Glutamatergic neuron (in vitro differentiated cells): Measurements from ENCODE around the gene CDIPT. TPM values are rescaled to one million over a fixed set of nuclear protein-coding genes. Genes with fewer than 3 reads are reported as not detected.

ENCODE experiments used
- DNase-seq: peaks from one replicate; pipeline ENCODE4 v3.0.0; 2022
- H3K27ac Mint-ChIP-seq: one replicate; pipeline ENCODE4 v1.8.0; 2020; ENCODE audit warnings: mild to moderate bottlenecking, mixed read lengths, inconsistent platforms; ENCODE audit not compliant: unreplicated experiment
- H3K27me3 Mint-ChIP-seq: one replicate; pipeline ENCODE4 v1.8.0; 2020; ENCODE audit warnings: mild to moderate bottlenecking, moderate library complexity, mixed read lengths, inconsistent platforms; ENCODE audit not compliant: unreplicated experiment
- H3K36me3 Mint-ChIP-seq: one replicate; pipeline ENCODE4 v1.8.0; 2020; ENCODE audit warnings: mild to moderate bottlenecking, mixed read lengths, inconsistent platforms; ENCODE audit not compliant: unreplicated experiment
- H3K4me1 Mint-ChIP-seq: one replicate; pipeline ENCODE4 v1.8.0; 2020; ENCODE audit warnings: mild to moderate bottlenecking, low read depth, mixed read lengths, inconsistent platforms; ENCODE audit not compliant: unreplicated experiment
- H3K4me3 Mint-ChIP-seq: one replicate; pipeline ENCODE4 v1.8.0; 2020; ENCODE audit warnings: mild to moderate bottlenecking, mixed read lengths, inconsistent platforms; ENCODE audit not compliant: unreplicated experiment
- H3K9me3 Mint-ChIP-seq: one replicate; pipeline ENCODE4 v1.8.0; 2020; ENCODE audit warnings: mild to moderate bottlenecking, moderate library complexity, mixed read lengths, inconsistent platforms; ENCODE audit not compliant: unreplicated experiment
- total RNA-seq: library from RNA; stranded (reverse); fragmentation: NEBNext Ultra II Directional; extraction: Animal tissue kit (Norgen Biotek cat#: 25700); gene quantifications from one replicate; pipeline ENCODE4 v1.2.1, GENCODE V29; 2021; ENCODE audit not compliant: unreplicated experiment
- TF ChIP-seq, protein P1 (sequence below): fragments of 200-600 bp; sonication (generic); IDR thresholded peaks from one replicate; pipeline ENCODE4 v1.5.0; 2021; ENCODE audit not compliant: partially characterized antibody, unreplicated experiment

Gene CDIPT
- total RNA-seq, 1 donor from 2014 or later = 71.0 TPM

DNA sequence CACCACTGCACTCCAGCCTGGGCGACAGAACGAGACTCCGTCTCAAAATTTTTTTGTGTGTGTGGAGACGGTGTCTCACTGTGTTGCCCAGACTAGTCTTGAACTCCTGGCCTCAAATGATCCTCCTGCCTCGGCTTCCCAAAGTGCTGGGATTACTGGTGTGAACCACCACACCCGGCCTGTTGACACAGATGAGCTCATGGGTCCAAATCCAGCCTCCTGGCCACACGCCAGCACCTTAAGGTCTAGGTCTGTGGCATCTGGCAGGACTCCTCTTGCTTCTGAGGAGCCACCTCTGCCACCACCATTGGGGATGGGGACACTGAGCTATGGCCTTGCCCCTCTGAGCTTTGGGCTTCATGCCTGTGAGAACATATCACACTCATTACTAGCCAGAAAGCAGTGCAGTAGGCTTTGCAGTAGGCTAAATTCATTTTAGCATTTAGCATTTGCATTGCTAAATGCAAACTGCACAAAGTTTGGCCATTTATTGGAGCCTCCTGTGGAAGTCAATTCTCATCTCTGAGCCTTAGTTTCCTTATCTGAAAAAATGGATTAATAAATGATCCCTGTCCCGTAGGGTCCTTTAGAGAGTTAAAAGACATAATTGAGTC, 5.5 kb upstream of the CDIPT start:
- Mint-ChIP-seq H3K27me3 (peaks cover 2% of the 10 kb centered on the region), H3K36me3 (peaks cover 5% of the 10 kb centered on the region), H3K4me1 (no peaks in the 10 kb centered on the region), H3K9me3 (peaks cover 5% of the 10 kb centered on the region), H3K27ac (no peak overlapping the region), H3K4me3 (no peak overlapping the region)
- TF ChIP-seq, protein P1, sequence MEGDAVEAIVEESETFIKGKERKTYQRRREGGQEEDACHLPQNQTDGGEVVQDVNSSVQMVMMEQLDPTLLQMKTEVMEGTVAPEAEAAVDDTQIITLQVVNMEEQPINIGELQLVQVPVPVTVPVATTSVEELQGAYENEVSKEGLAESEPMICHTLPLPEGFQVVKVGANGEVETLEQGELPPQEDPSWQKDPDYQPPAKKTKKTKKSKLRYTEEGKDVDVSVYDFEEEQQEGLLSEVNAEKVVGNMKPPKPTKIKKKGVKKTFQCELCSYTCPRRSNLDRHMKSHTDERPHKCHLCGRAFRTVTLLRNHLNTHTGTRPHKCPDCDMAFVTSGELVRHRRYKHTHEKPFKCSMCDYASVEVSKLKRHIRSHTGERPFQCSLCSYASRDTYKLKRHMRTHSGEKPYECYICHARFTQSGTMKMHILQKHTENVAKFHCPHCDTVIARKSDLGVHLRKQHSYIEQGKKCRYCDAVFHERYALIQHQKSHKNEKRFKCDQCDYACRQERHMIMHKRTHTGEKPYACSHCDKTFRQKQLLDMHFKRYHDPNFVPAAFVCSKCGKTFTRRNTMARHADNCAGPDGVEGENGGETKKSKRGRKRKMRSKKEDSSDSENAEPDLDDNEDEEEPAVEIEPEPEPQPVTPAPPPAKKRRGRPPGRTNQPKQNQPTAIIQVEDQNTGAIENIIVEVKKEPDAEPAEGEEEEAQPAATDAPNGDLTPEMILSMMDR = no peak
- no peak for DNase-seq

DNA sequence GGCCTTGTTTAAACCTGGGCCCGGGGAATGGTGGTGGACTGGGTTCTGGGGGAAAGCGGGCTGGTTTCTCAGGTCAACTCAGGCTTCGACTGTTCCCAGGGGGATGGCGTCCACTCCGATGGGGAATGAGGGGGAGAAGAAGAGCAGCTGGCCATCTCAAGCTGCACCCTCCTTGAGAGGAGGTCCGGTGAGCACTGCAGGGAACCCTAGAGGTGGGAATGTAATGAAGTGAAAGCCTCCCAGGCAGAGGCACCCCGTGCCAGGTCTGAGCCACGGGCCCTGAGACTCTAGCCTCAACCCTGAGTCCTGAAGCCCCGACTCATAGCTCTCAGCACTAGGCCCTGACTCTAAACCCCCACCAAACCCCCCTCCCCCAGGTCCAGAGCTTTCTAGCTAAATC, 1.2 kb upstream of the CDIPT start:
- no peak overlapping the region for H3K4me3 Mint-ChIP-seq
- DNase-seq = no peak
- H3K27me3 Mint-ChIP-seq = peaks cover 9% of the 10 kb centered on the region
- no peak overlapping the region for H3K27ac Mint-ChIP-seq
- H3K4me1 Mint-ChIP-seq = peaks cover 1% of the 10 kb centered on the region
- peaks cover 8% of the 10 kb centered on the region for H3K9me3 Mint-ChIP-seq
- TF ChIP-seq, protein P1 = no peak
- H3K36me3 Mint-ChIP-seq = no peaks in the 10 kb centered on the region

DNA sequence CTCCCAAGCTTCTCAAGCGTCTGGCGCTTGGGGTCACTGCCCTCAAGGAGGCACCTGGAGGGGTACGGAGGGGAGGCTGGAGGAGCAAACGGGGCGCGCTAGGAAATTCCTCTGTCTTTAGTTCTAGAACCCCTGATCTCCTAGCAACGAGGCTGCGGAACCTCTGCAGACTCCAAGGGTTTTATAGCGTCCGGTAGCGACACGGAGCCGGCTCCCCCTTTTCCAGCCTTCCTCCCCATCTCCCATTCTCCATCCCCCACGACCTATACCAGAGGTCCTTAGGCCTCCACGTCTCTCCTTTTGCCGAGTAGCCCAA, 601 bp upstream of the CDIPT start:
- peak overlapping the region; percentile 99 for H3K27ac Mint-ChIP-seq
- H3K4me3 Mint-ChIP-seq = peak overlapping the region; percentile 86
- TF ChIP-seq, protein P1 = no peak

DNA sequence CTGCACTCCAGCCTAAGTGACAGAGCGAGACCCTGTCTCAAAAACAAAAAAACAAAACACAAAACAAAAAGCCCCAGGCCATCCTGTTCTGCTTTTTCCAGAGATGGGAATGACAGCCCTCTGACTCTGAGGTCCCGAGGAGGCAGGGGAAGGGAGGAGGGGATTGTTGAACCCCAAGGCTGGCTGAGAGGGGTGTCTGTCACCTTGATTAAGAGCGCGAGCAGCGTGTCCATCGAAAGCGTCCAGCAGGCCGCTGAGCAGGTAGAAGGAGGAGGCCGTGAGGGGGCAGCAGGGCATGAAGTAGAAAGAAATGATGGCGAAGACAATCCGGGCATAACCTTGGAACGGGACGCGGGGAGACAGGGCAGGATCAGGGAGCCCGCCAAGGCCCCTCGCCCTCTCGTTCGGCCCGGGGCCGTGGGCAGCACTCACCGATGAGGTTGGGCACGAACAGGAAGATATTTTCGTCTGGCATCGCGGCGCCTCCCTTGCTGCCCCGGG, 593 bp downstream of the CDIPT start:
- H3K4me1 Mint-ChIP-seq = peaks cover 1% of the 10 kb centered on the region
- H3K27me3 Mint-ChIP-seq = peaks cover 9% of the 10 kb centered on the region
- peaks cover 10% of the 10 kb centered on the region for H3K9me3 Mint-ChIP-seq
- peak overlapping the region; percentile 96 for H3K4me3 Mint-ChIP-seq
- TF ChIP-seq, protein P1 = no peak
- DNase-seq = no peak
- H3K36me3 Mint-ChIP-seq = peaks cover 3% of the 10 kb centered on the region
- peak overlapping the region; percentile 90 for H3K27ac Mint-ChIP-seq

More for the DNA sequence above, 601 bp upstream of the CDIPT start:
- H3K27me3 Mint-ChIP-seq = peaks cover 9% of the 10 kb centered on the region
- H3K36me3 Mint-ChIP-seq = no peaks in the 10 kb centered on the region
- DNase-seq = no peak
- H3K9me3 Mint-ChIP-seq = peaks cover 8% of the 10 kb centered on the region
- peaks cover 1% of the 10 kb centered on the region for H3K4me1 Mint-ChIP-seq

DNA sequence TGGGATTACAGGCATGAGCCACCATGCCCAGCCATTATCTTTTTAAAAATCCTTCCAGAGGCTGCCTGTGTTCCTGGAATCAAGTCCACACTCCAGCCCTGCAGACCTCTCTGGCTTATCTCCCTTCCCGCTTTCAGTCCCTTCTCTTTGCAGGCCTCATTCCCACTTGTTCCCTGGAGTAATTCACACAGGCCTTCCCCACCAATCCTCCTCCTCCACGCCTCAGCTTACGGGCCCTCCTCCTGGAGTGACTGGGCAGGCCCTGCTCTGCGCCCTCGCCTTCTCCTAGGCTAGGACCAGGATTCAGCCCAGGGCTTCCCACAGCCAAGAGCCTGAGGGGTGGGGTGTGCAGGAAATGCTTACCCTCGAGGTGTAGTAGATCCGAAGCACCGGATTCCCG, 2.8 kb downstream of the CDIPT start:
- H3K4me1 Mint-ChIP-seq = peaks cover 3% of the 10 kb centered on the region
- TF ChIP-seq, protein P1 = no peak

More for the DNA sequence above, 2.8 kb downstream of the CDIPT start:
- peaks cover 6% of the 10 kb centered on the region for H3K27me3 Mint-ChIP-seq
- H3K4me3 Mint-ChIP-seq = no peak overlapping the region
- H3K36me3 Mint-ChIP-seq = peaks cover 3% of the 10 kb centered on the region
- DNase-seq = no peak
- peaks cover 8% of the 10 kb centered on the region for H3K9me3 Mint-ChIP-seq
- H3K27ac Mint-ChIP-seq = peak overlapping the region; percentile 43
